HFFc6 (cell line): Measurements from ENCODE around the gene RPP25L. TPM values are rescaled to one million over a fixed set of nuclear protein-coding genes. Genes with fewer than 3 reads are reported as not detected.
A peak's percentile ranks its signal among the peaks of the same experiment; 100 is the strongest.

Experiments
- DNase-seq: peaks from one replicate; pipeline ENCODE4 v3.0.0-alpha.2; 2018
- H3K27ac Mint-ChIP-seq: 2 replicates; pipeline ENCODE4 v1.8.0; 2020; ENCODE audit warnings: mild to moderate bottlenecking, mixed read lengths
- H3K27me3 Mint-ChIP-seq: 2 replicates; pipeline ENCODE4 v1.8.0; 2021; ENCODE audit warnings: mild to moderate bottlenecking, moderate library complexity, mixed read lengths; ENCODE audit not compliant: insufficient read depth
- H3K36me3 Mint-ChIP-seq: 2 replicates; pipeline ENCODE4 v1.8.0; 2021; ENCODE audit warnings: low read depth, mixed read lengths
- H3K4me1 Mint-ChIP-seq: 2 replicates; pipeline ENCODE4 v1.8.0; 2020; ENCODE audit warnings: low read depth, mixed read lengths
- H3K4me3 Mint-ChIP-seq: 2 replicates; pipeline ENCODE4 v1.8.0; 2020; ENCODE audit warnings: mild to moderate bottlenecking, moderate library complexity, mixed read lengths
- H3K9me3 Mint-ChIP-seq: 2 replicates; pipeline ENCODE4 v1.8.0; 2020; ENCODE audit warnings: mild to moderate bottlenecking, mixed read lengths
- CTCF ChIP-seq: fragments of 200-600 bp; sonication (generic); IDR thresholded peaks from 2 replicates; pipeline ENCODE4 v1.5.0; 2021; ENCODE audit warnings: antibody characterized with exemption, mild to moderate bottlenecking
- total RNA-seq, 6 experiments: library from RNA; stranded (reverse); fragmentation: NEBNext Ultra II Directional; extraction: Animal tissue kit (Norgen Biotek cat#: 25700); gene quantifications; 2 replicates in 1 of 6; 3 replicates in 5 of 6; pipeline ENCODE4 v1.2.3, GENCODE V29; 2021

The RPP25L gene
- total RNA-seq, 6 experiments from 2014 or later = 16.1 to 22.0 (median 19.6) TPM

GRCh38 chr9:34624475-34625185 lies 12.7 kb upstream of the RPP25L start:
- Mint-ChIP-seq H3K4me3 (no peak overlapping the region), H3K4me1 (peaks cover 30% of the 10 kb centered on the region), H3K36me3 (no peaks in the 10 kb centered on the region), H3K27ac (no peak overlapping the region), H3K27me3 (peaks cover 46% of the 10 kb centered on the region), H3K9me3 (no peaks in the 10 kb centered on the region)
- no peak for DNase-seq
- TF ChIP-seq CTCF = no peak

- Mint-ChIP-seq H3K27me3 (peaks cover 41% of the 10 kb centered on the region), H3K36me3 (no peaks in the 10 kb centered on the region), H3K27ac (no peak overlapping the region), H3K4me1 (peaks cover 37% of the 10 kb centered on the region), H3K9me3 (no peaks in the 10 kb centered on the region), H3K4me3 (no peak overlapping the region)
- no peak for TF ChIP-seq CTCF
- no peak for DNase-seq
Observed at GRCh38 chr9:34623374-34624235, 11.7 kb upstream of the RPP25L start.

GRCh38 chr9:34620061-34620994 lies 8.4 kb upstream of the RPP25L start, which contains the start of gene DCTN3:
Gene DCTN3 (minus strand): TSS chr9:34620495. CDS start chr9:34620464, 31 bp downstream.
- DNase-seq = peak; percentile 93
- H3K27me3 Mint-ChIP-seq = peaks cover 23% of the 10 kb centered on the region
- no peaks in the 10 kb centered on the region for H3K9me3 Mint-ChIP-seq
- H3K4me1 Mint-ChIP-seq = peaks cover 30% of the 10 kb centered on the region
- H3K36me3 Mint-ChIP-seq = peaks cover 13% of the 10 kb centered on the region; the same call in 1 of the 2 replicates
- H3K27ac Mint-ChIP-seq = peak within 1 kb of the TSS; percentile 75
- no peak for TF ChIP-seq CTCF
- H3K4me3 Mint-ChIP-seq = peak within 1 kb of the TSS; percentile 98

- Mint-ChIP-seq H3K4me1 (peaks cover 32% of the 10 kb centered on the region), H3K27ac (no peak overlapping the region), H3K9me3 (no peaks in the 10 kb centered on the region), H3K36me3 (peaks cover 13% of the 10 kb centered on the region; the same call in 1 of the 2 replicates), H3K27me3 (no peaks in the 10 kb centered on the region), H3K4me3 (no peak overlapping the region)
- TF ChIP-seq CTCF = no peak
- no peak for DNase-seq
Observed at GRCh38 chr9:34615132-34615531, 3.2 kb upstream of the RPP25L start.
